HepG2 (cell line): Measurements from ENCODE around the gene SYNGR2. TPM values are rescaled to one million over a fixed set of nuclear protein-coding genes. Genes with fewer than 3 reads are reported as not detected.
A peak's percentile ranks its signal among the peaks of the same experiment; 100 is the strongest.

ENCODE experiments used
- BRF2 ChIP-seq: sonication (generic); formaldehyde crosslinking; IDR thresholded peaks from 2 replicates; pipeline ENCODE4 v1.8.1; 2022; ENCODE audit warnings: mild to moderate bottlenecking, missing genetic modification reagents
- DMTF1 ChIP-seq: sonication (generic); formaldehyde crosslinking; IDR thresholded peaks from 2 replicates; pipeline ENCODE4 v1.4.0; 2020; ENCODE audit warnings: mild to moderate bottlenecking, missing genetic modification reagents
- ELK4 ChIP-seq: sonication (generic); formaldehyde crosslinking; IDR thresholded peaks from 2 replicates; pipeline ENCODE4 v1.9.0; 2021; ENCODE audit warnings: missing genetic modification reagents, borderline replicate concordance
- ETS1 ChIP-seq: sonication (generic); formaldehyde crosslinking; IDR thresholded peaks from 2 replicates; pipeline ENCODE4 v1.4.0; 2020; ENCODE audit warnings: missing genetic modification reagents
- FOXK1 ChIP-seq: sonication (generic); formaldehyde crosslinking; IDR thresholded peaks from 2 replicates; pipeline ENCODE4 v1.4.0; 2020; ENCODE audit warnings: low read depth, missing genetic modification reagents, borderline replicate concordance
- GRHL1 ChIP-seq: sonication (generic); formaldehyde crosslinking; conservative IDR thresholded peaks from 2 replicates; pipeline ENCODE4 v1.8.0; 2022; ENCODE audit warnings: missing genetic modification reagents
- HCFC1 ChIP-seq: fragments of 150-350 bp; IDR thresholded peaks from 2 replicates; pipeline ENCODE4 v1.6.1; 2014; ENCODE audit warnings: low read depth, low read length
- NAIF1 ChIP-seq: sonication (generic); formaldehyde crosslinking; IDR thresholded peaks from 2 replicates; pipeline ENCODE4 v1.5.0; 2020; ENCODE audit warnings: mild to moderate bottlenecking, missing genetic modification reagents, borderline replicate concordance
- NFKB2 ChIP-seq: sonication (generic); formaldehyde crosslinking; IDR thresholded peaks from 2 replicates; pipeline ENCODE4 v1.4.0; 2020; ENCODE audit warnings: missing genetic modification reagents, borderline replicate concordance
- RFXAP ChIP-seq: sonication (generic); formaldehyde crosslinking; IDR thresholded peaks from 2 replicates; pipeline ENCODE4 v1.4.0; 2020; ENCODE audit warnings: missing genetic modification reagents, borderline replicate concordance
- SETDB1 ChIP-seq: sonication (generic); formaldehyde crosslinking; IDR thresholded peaks from 2 replicates; pipeline ENCODE4 v1.5.1; 2020; ENCODE audit warnings: missing genetic modification reagents, mild to moderate bottlenecking, borderline replicate concordance
- TP53 ChIP-seq: sonication (generic); formaldehyde crosslinking; conservative IDR thresholded peaks from 2 replicates; pipeline ENCODE4 v1.4.0; 2020; ENCODE audit warnings: missing genetic modification reagents
- ZBTB33 ChIP-seq: sonication (generic); formaldehyde crosslinking; IDR thresholded peaks from 2 replicates; pipeline ENCODE4 v1.4.0; 2020; ENCODE audit warnings: missing genetic modification reagents
- ZFP41 ChIP-seq: sonication (generic); formaldehyde crosslinking; IDR thresholded peaks from 2 replicates; pipeline ENCODE4 v1.4.0; 2020; ENCODE audit warnings: mild to moderate bottlenecking, missing genetic modification reagents, borderline replicate concordance
- ZFP90 ChIP-seq: sonication (generic); formaldehyde crosslinking; IDR thresholded peaks from 2 replicates; pipeline ENCODE4 v1.8.0; 2022; ENCODE audit warnings: missing genetic modification reagents, mild to moderate bottlenecking, inconsistent platforms, borderline replicate concordance
- ZNF263 ChIP-seq: sonication (generic); formaldehyde crosslinking; IDR thresholded peaks from 2 replicates; pipeline ENCODE4 v1.4.0; 2020; ENCODE audit warnings: missing genetic modification reagents
- ZNF546 ChIP-seq: sonication (generic); formaldehyde crosslinking; conservative IDR thresholded peaks from 2 replicates; pipeline ENCODE4 v1.8.1; 2023; ENCODE audit warnings: mild to moderate bottlenecking, missing genetic modification reagents
- ZNF562 ChIP-seq: sonication (generic); formaldehyde crosslinking; IDR thresholded peaks from 2 replicates; pipeline ENCODE4 v1.8.0; 2022; ENCODE audit warnings: missing genetic modification reagents, borderline replicate concordance
- ZNF644 ChIP-seq: IDR thresholded peaks from 2 replicates; pipeline ENCODE4 v1.6.1; 2016; ENCODE audit warnings: low read depth
- polyA plus RNA-seq, 8 experiments: library from polyadenylated mRNA; depleted of rRNA in 3 of 8; stranded (reverse) in 7 of 8; unstranded in 1 of 8; fragments of >200 nt; fragmentation: Illumina TruSeq in 4 of 8; extraction: Trizol in 4 of 8; gene quantifications; 2 replicates each; pipeline versions ENCODE4 v1.2.1 to v1.2.3, GENCODE V29; 2011 to 2016; ENCODE audit warnings: low read depth in 4 of 8, missing spikeins in 1 of 8, mixed read lengths in 1 of 8; ENCODE audit not compliant: insufficient read depth in 1 of 8
- total RNA-seq, 5 experiments: library from RNA; depleted of rRNA; stranded (reverse); fragments of >200 nt; fragmentation: Illumina TruSeq; extraction: Trizol; gene quantifications; 2 replicates each; pipeline ENCODE4 v1.2.3, GENCODE V29; 2016; ENCODE audit warnings: low read depth in 1 of 5

SYNGR2 gene
- total and polyA plus RNA-seq, 2 of the 13 experiments (the other 11 are each of a cell fraction or from before 2014, with no cell fraction given), result 46.7 to 170 TPM

- TF ChIP-seq ZNF263 (CRISPR knock-in tag) (no peak), FOXK1 (CRISPR knock-in tag) (no peak), ZNF644 (no peak), ZFP90 (CRISPR knock-in tag) (no peak), GRHL1 (CRISPR knock-in tag) (no peak), NFKB2 (peak; percentile 27; the same call in 1 of the 2 replicates), ETS1 (CRISPR knock-in tag) (no peak), BRF2 (CRISPR knock-in tag) (no peak), TP53 (no peak), ZNF562 (CRISPR knock-in tag) (no peak), RFXAP (CRISPR knock-in tag) (0 out of 2 replicates have a peak, but pooled peaks have one; percentile 10), DMTF1 (CRISPR knock-in tag) (no peak), ZNF546 (0 out of 2 replicates have a peak, but pooled peaks have one; percentile 13), ZFP41 (CRISPR knock-in tag) (no peak), NAIF1 (CRISPR knock-in tag) (no peak), SETDB1 (no peak), HCFC1 (no peak), ELK4 (CRISPR knock-in tag) (no peak), ZBTB33 (CRISPR knock-in tag) (no peak)
Measured at GRCh38 chr17:78126895-78127238, 41.5 kb upstream of the SYNGR2 start (continued).
